Measurements from ENCODE around the gene YTHDC2. TPM values are rescaled to one million over a fixed set of nuclear protein-coding genes. Genes with fewer than 3 reads are reported as not detected.

Gene YTHDC2
- total and polyA plus RNA-seq, 3 donors from 2014 or later: 29.1 to 44.3 (median 34.3) TPM

GRCh38 chr5:113552620-113553019, 39.1 kb downstream of the YTHDC2 start:
- intact Hi-C loops (cut with DNase I; ENCODE audit: low total_unique reads): no loop called here
- no peaks in the 10 kb centered on the region for H3K36me3 ChIP-seq (ENCODE audit: low read depth, missing control alignments)
- H3K27ac ChIP-seq: no peak overlapping the region
- no peak overlapping the region for H3K4me3 ChIP-seq
- DNase-seq: no peak
- no peaks in the 10 kb centered on the region for H3K27me3 ChIP-seq
- TF ChIP-seq POLR2A (IDR thresholded peaks at IDR 0.05): no peak
- TF ChIP-seq CTCF (IDR thresholded peaks at IDR 0.05): no peak
- H3K9me3 ChIP-seq: no peaks in the 10 kb centered on the region
- H3K4me1 ChIP-seq: no peaks in the 10 kb centered on the region

- Histone ChIP-seq H3K4me1 (no peaks in the 10 kb centered on the region), H3K27me3 (no peaks in the 10 kb centered on the region), H3K27ac (no peak overlapping the region), H3K9me3 (no peaks in the 10 kb centered on the region), H3K36me3 (ENCODE audit: low read depth, missing control alignments) (no peaks in the 10 kb centered on the region), H3K4me3 (no peak overlapping the region)
- WGBS, 2 donors: 98 to 99% methylated on average over 3 of the region's 3 CpGs
- TF ChIP-seq CTCF (IDR thresholded peaks at IDR 0.05): no peak
- TF ChIP-seq POLR2A (IDR thresholded peaks at IDR 0.05): no peak
- DNase-seq: no peak
- intact Hi-C loops (cut with DNase I; ENCODE audit: low total_unique reads): no loop called here
Observed at GRCh38 chr5:113562828-113563400, 49.4 kb downstream of the YTHDC2 start.

- no peaks in the 10 kb centered on the region for H3K4me1 ChIP-seq
- no peaks in the 10 kb centered on the region for H3K27me3 ChIP-seq
- no peak for TF ChIP-seq POLR2A (IDR thresholded peaks at IDR 0.05)
- TF ChIP-seq CTCF (IDR thresholded peaks at IDR 0.05): no peak
- WGBS, 2 donors: 93 to 99% methylated on average over 5 of the region's 5 CpGs
- H3K9me3 ChIP-seq: no peaks in the 10 kb centered on the region
- no peak for DNase-seq
- intact Hi-C loops (cut with DNase I; ENCODE audit: low total_unique reads): no loop called here
- H3K4me3 ChIP-seq: no peak overlapping the region
- no peak overlapping the region for H3K27ac ChIP-seq
- H3K36me3 ChIP-seq (ENCODE audit: low read depth, missing control alignments): no peaks in the 10 kb centered on the region
Observed at GRCh38 chr5:113569396-113569795, 55.9 kb downstream of the YTHDC2 start.

GRCh38 chr5:113572716-113573115, 59.2 kb downstream of the YTHDC2 start:
- intact Hi-C loops (cut with DNase I; ENCODE audit: low total_unique reads): no loop called here
- H3K9me3 ChIP-seq: no peaks in the 10 kb centered on the region
- no peak overlapping the region for H3K4me3 ChIP-seq
- no peak for DNase-seq
- H3K4me1 ChIP-seq: no peaks in the 10 kb centered on the region
- WGBS, 2 donors: 95 to 100% methylated on average over 2 of the region's 2 CpGs
- H3K36me3 ChIP-seq (ENCODE audit: low read depth, missing control alignments): no peaks in the 10 kb centered on the region
- TF ChIP-seq CTCF (IDR thresholded peaks at IDR 0.05) (no peak), POLR2A (IDR thresholded peaks at IDR 0.05) (no peak)
- H3K27me3 ChIP-seq: no peaks in the 10 kb centered on the region
- H3K27ac ChIP-seq: no peak overlapping the region

GRCh38 chr5:113574417-113574816, 60.9 kb downstream of the YTHDC2 start:
- no peak overlapping the region for H3K4me3 ChIP-seq
- no peak for TF ChIP-seq POLR2A (IDR thresholded peaks at IDR 0.05)
- H3K27me3 ChIP-seq: no peaks in the 10 kb centered on the region
- no peaks in the 10 kb centered on the region for H3K9me3 ChIP-seq
- H3K27ac ChIP-seq: no peak overlapping the region
- H3K36me3 ChIP-seq (ENCODE audit: low read depth, missing control alignments): no peaks in the 10 kb centered on the region
- no peak for DNase-seq
- 90 to 100% methylated on average over 2 of the region's 2 CpGs for WGBS, 2 donors
- intact Hi-C loops (cut with DNase I; ENCODE audit: low total_unique reads): no loop called here
- no peaks in the 10 kb centered on the region for H3K4me1 ChIP-seq
